ENCODE results near the gene ADAMTS14. TPM values are rescaled to one million over a fixed set of nuclear protein-coding genes. Genes with fewer than 3 reads are reported as not detected.

Gene ADAMTS14
- polyA plus RNA-seq, 1 donor (not counting 4 experiments of a cell fraction or from before 2014, with no cell fraction given): 0.09 TPM

- Histone ChIP-seq H3K4me2 (ENCODE audit: control insufficient read depth, extremely low read depth, insufficient read depth, low read depth, low read length) (no peak overlapping the region), H3K9ac (ENCODE audit: control insufficient read depth, extremely low read depth, insufficient read depth, low read length) (no peak overlapping the region), H3K79me2 (ENCODE audit: control insufficient read depth, insufficient read depth, low read length) (no peaks in the 10 kb centered on the region), H3K9me3 (ENCODE audit: control insufficient read depth, low read depth, low read length) (no peaks in the 10 kb centered on the region), H3K27me3 (ENCODE audit: control insufficient read depth, extremely low read depth, insufficient read depth, low read length) (peaks cover 27% of the 10 kb centered on the region), H3K4me1 (ENCODE audit: control insufficient read depth, extremely low read depth, insufficient read depth, low read length) (peaks cover 4% of the 10 kb centered on the region), H4K20me1 (ENCODE audit: control insufficient read depth, extremely low read depth, insufficient read depth, low read length) (peaks cover 3% of the 10 kb centered on the region), H3K9me1 (ENCODE audit: control insufficient read depth, extremely low read depth, insufficient read depth, low read length) (no peaks in the 10 kb centered on the region), H3K27ac (ENCODE audit: control insufficient read depth, insufficient read depth, low read length) (no peak overlapping the region), H2AFZ (ENCODE audit: control insufficient read depth, low read length) (no peak overlapping the region), H3K36me3 (ENCODE audit: control insufficient read depth in 2 of 2, extremely low read depth in 1 of 2, insufficient read depth in 2 of 2, low read length in 2 of 2) (no peaks in the 10 kb centered on the region), H3K4me3 (ENCODE audit: control insufficient read depth in 2 of 3, extremely low read depth in 1 of 3, insufficient read depth in 2 of 3, low read depth in 1 of 3, low read length in 3 of 3) (no peak overlapping the region)
- FAIRE-seq (no peak), DNase-seq (ENCODE audit: low read depth, low spot score) (no peak)
- TF ChIP-seq, protein P1, sequence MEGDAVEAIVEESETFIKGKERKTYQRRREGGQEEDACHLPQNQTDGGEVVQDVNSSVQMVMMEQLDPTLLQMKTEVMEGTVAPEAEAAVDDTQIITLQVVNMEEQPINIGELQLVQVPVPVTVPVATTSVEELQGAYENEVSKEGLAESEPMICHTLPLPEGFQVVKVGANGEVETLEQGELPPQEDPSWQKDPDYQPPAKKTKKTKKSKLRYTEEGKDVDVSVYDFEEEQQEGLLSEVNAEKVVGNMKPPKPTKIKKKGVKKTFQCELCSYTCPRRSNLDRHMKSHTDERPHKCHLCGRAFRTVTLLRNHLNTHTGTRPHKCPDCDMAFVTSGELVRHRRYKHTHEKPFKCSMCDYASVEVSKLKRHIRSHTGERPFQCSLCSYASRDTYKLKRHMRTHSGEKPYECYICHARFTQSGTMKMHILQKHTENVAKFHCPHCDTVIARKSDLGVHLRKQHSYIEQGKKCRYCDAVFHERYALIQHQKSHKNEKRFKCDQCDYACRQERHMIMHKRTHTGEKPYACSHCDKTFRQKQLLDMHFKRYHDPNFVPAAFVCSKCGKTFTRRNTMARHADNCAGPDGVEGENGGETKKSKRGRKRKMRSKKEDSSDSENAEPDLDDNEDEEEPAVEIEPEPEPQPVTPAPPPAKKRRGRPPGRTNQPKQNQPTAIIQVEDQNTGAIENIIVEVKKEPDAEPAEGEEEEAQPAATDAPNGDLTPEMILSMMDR (optimal IDR thresholded peaks at IDR 0.05 in 1 of 3, IDR thresholded peaks at IDR 0.05 in 1 of 3, conservative IDR thresholded peaks at IDR 0.05 in 1 of 3; ENCODE audit: extremely low read depth in 1 of 3, insufficient read depth in 2 of 3, low read length in 3 of 3): no peak
- no peak for TF ChIP-seq EZH2 (IDR thresholded peaks at IDR 0.05; ENCODE audit: low read length)
- dilution Hi-C loops (cut with MboI; ENCODE audit: extremely low pct_ligation_motif_present, low sequenced_read_pairs): no loop called here
Observed at GRCh38 chr10:70762441-70763175, 90.3 kb downstream of the ADAMTS14 start.

GRCh38 chr10:70763567-70763966, 91.3 kb downstream of the ADAMTS14 start:
- Histone ChIP-seq H4K20me1 (ENCODE audit: control insufficient read depth, extremely low read depth, insufficient read depth, low read length) (peaks cover 3% of the 10 kb centered on the region), H3K27me3 (ENCODE audit: control insufficient read depth, extremely low read depth, insufficient read depth, low read length) (peaks cover 27% of the 10 kb centered on the region), H3K4me3 (ENCODE audit: control insufficient read depth in 2 of 3, extremely low read depth in 1 of 3, insufficient read depth in 2 of 3, low read depth in 1 of 3, low read length in 3 of 3) (no peak overlapping the region), H2AFZ (ENCODE audit: control insufficient read depth, low read length) (no peak overlapping the region), H3K9ac (ENCODE audit: control insufficient read depth, extremely low read depth, insufficient read depth, low read length) (no peak overlapping the region), H3K36me3 (ENCODE audit: control insufficient read depth in 2 of 2, extremely low read depth in 1 of 2, insufficient read depth in 2 of 2, low read length in 2 of 2) (no peaks in the 10 kb centered on the region), H3K4me2 (ENCODE audit: control insufficient read depth, extremely low read depth, insufficient read depth, low read depth, low read length) (no peak overlapping the region), H3K27ac (ENCODE audit: control insufficient read depth, insufficient read depth, low read length) (no peak overlapping the region), H3K79me2 (ENCODE audit: control insufficient read depth, insufficient read depth, low read length) (no peaks in the 10 kb centered on the region), H3K9me3 (ENCODE audit: control insufficient read depth, low read depth, low read length) (no peaks in the 10 kb centered on the region), H3K9me1 (ENCODE audit: control insufficient read depth, extremely low read depth, insufficient read depth, low read length) (no peaks in the 10 kb centered on the region), H3K4me1 (ENCODE audit: control insufficient read depth, extremely low read depth, insufficient read depth, low read length) (peaks cover 4% of the 10 kb centered on the region)
- FAIRE-seq: no peak
- dilution Hi-C loops (cut with MboI; ENCODE audit: extremely low pct_ligation_motif_present, low sequenced_read_pairs): no loop called here
- DNase-seq (ENCODE audit: low read depth, low spot score): no peak
- no peak for TF ChIP-seq EZH2 (IDR thresholded peaks at IDR 0.05; ENCODE audit: low read length)
- TF ChIP-seq, protein P1 (optimal IDR thresholded peaks at IDR 0.05 in 1 of 3, IDR thresholded peaks at IDR 0.05 in 1 of 3, conservative IDR thresholded peaks at IDR 0.05 in 1 of 3; ENCODE audit: extremely low read depth in 1 of 3, insufficient read depth in 2 of 3, low read length in 3 of 3): no peak
